ENCODE data around the gene TNFAIP6.
A peak's percentile ranks its signal among the peaks of the same experiment; 100 is the strongest.
"Not testable (repeated sequence)": the region's sequence is repeated elsewhere in the genome, so short reads cannot be mapped to it uniquely, and the experiment has no call there.

The TNFAIP6 gene

GRCh38 chr2:151357359-151357758 is at the start of gene TNFAIP6:
TSS of gene TNFAIP6 (plus strand) at chr2:151357592. CDS start at chr2:151357667, 75 bp downstream.
- no peak within 1 kb of the TSS for H3K4me3 ChIP-seq (ENCODE audit: low read depth, low read length)
- TF ChIP-seq CTCF (IDR thresholded peaks at IDR 0.05; ENCODE audit: insufficient read depth, low read length, missing control alignments) = no peak
- ChIA-PET POLR2A (no interaction called here), CTCF (no interaction called here)
- DNase-seq (ENCODE audit: low read depth, low spot score) = peak; percentile 87

GRCh38 chr2:151310313-151310712 is 47.1 kb upstream of the TNFAIP6 start:
- CTCF ChIA-PET; POLR2A ChIA-PET; DNase-seq (ENCODE audit: low read depth, low spot score); H3K4me3 ChIP-seq (ENCODE audit: low read depth, low read length): not testable (repeated sequence)

GRCh38 chr2:151312440-151312839 is 45.0 kb upstream of the TNFAIP6 start:
- DNase-seq (ENCODE audit: low read depth, low spot score); H3K4me3 ChIP-seq (ENCODE audit: low read depth, low read length); POLR2A ChIA-PET: not testable (repeated sequence)
- CTCF ChIA-PET = interaction anchor here (1.0 kb wide), 1 partner anchor 124 kb away, joined by 4 read pairs; no protein-coding TSS in a partner anchor

GRCh38 chr2:151315381-151315903 is 42.0 kb upstream of the TNFAIP6 start:
- TF ChIP-seq CTCF (IDR thresholded peaks at IDR 0.05; ENCODE audit: insufficient read depth, low read length, missing control alignments) = no peak
- no peak for DNase-seq (ENCODE audit: low read depth, low spot score)
- no peak overlapping the region for H3K4me3 ChIP-seq (ENCODE audit: low read depth, low read length)
- ChIA-PET CTCF (interaction anchor here (0.8 to 1.2 kb wide), 2 partner anchors 10 to 24 kb away, joined by 3 read pairs; no protein-coding TSS in a partner anchor), POLR2A (interaction anchor here (1.6 kb wide), 1 partner anchor 9 kb away, joined by 3 read pairs; no protein-coding TSS in a partner anchor)

- POLR2A ChIA-PET = no interaction called here
- CTCF ChIA-PET = interaction anchor here (1.2 kb wide), 1 partner anchor 10 kb away, joined by 3 read pairs; no protein-coding TSS in a partner anchor
Observed at GRCh38 chr2:151325581-151326095, 31.8 kb upstream of the TNFAIP6 start.

GRCh38 chr2:151326554-151326953 is 30.8 kb upstream of the TNFAIP6 start:
- TF ChIP-seq CTCF (IDR thresholded peaks at IDR 0.05; ENCODE audit: insufficient read depth, low read length, missing control alignments) = no peak
- H3K4me3 ChIP-seq (ENCODE audit: low read depth, low read length) = no peak overlapping the region
- POLR2A ChIA-PET = no interaction called here
- DNase-seq (ENCODE audit: low read depth, low spot score) = no peak
- CTCF ChIA-PET = no interaction called here

More at GRCh38 chr2:151325581-151326095, 31.8 kb upstream of the TNFAIP6 start:
- TF ChIP-seq CTCF (IDR thresholded peaks at IDR 0.05; ENCODE audit: insufficient read depth, low read length, missing control alignments) = no peak
- no peak for DNase-seq (ENCODE audit: low read depth, low spot score)
- no peak overlapping the region for H3K4me3 ChIP-seq (ENCODE audit: low read depth, low read length)

- ChIA-PET POLR2A (no interaction called here), CTCF (no interaction called here)
- no peak for TF ChIP-seq CTCF (IDR thresholded peaks at IDR 0.05; ENCODE audit: insufficient read depth, low read length, missing control alignments)
- H3K4me3 ChIP-seq (ENCODE audit: low read depth, low read length) = no peak overlapping the region
- DNase-seq (ENCODE audit: low read depth, low spot score) = no peak
Observed at GRCh38 chr2:151329998-151330397, 27.4 kb upstream of the TNFAIP6 start.
